ENCODE results near the gene LASP1NB.

Gene LASP1NB

DNA sequence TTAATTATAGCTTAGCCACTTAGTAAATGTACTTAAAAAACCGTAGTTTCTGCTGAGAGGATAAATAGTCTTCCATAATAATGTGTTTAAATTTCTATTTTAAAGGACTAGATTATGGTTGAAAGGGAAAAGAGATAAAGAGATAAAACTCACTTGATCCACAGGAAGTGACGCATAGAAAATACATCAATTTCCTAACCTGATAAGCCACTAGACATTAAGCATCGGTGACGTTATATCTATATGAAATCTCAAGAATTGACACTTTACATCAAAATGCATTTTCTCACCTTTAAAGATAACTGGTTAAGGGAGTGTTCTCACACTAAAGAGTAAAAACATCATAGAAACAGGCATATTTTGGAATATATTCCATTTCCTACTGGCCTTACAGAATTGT, 36.0 kb downstream of the LASP1NB start:
- Histone ChIP-seq H3K14ac (ENCODE audit: insufficient read length) (no peak overlapping the region), H3K27me3 (replicated peaks in 1 of 4; ENCODE audit: control insufficient read depth in 3 of 4, extremely low read depth in 1 of 4, insufficient read depth in 3 of 4, low read length in 3 of 4) (no peaks in the 10 kb centered on the region), H3K9me3 (ENCODE audit: insufficient read depth in 2 of 2, low read depth in 1 of 2, low read length in 1 of 2) (no peaks in the 10 kb centered on the region), H2AFZ (ENCODE audit: low read length) (no peak overlapping the region), H3K9ac (replicated peaks in 1 of 4; ENCODE audit: extremely low read depth in 1 of 4, low read depth in 3 of 4, low read length in 3 of 4) (no peak overlapping the region), H4K20me1 (replicated peaks in 1 of 2; ENCODE audit: control insufficient read depth in 1 of 2, insufficient read depth in 2 of 2, low read length in 2 of 2) (no peaks in the 10 kb centered on the region), H2AK5ac (ENCODE audit: low read depth, low read length) (no peak overlapping the region), H3K23ac (ENCODE audit: insufficient read length) (no peak overlapping the region), H3K27ac (ENCODE audit: low read depth, low read length) (no peak overlapping the region), H2BK120ac (replicated peaks; ENCODE audit: low read depth, low read length) (no peak overlapping the region), H3K36me3 (ENCODE audit: control insufficient read depth in 2 of 4, insufficient read depth in 4 of 4, low read length in 3 of 4) (no peaks in the 10 kb centered on the region), H3K79me1 (ENCODE audit: low read depth, low read length) (no peaks in the 10 kb centered on the region), H3K4ac (replicated peaks; ENCODE audit: insufficient read length, low read depth, low read length) (no peak overlapping the region), H2BK5ac (ENCODE audit: low read depth, low read length) (no peak overlapping the region), H3K18ac (ENCODE audit: extremely low read depth, low read length) (no peak overlapping the region), H3K56ac (replicated peaks; ENCODE audit: insufficient read length, low read depth, low read length) (no peak overlapping the region), H3K4me2 (ENCODE audit: insufficient read depth in 1 of 2, low read depth in 2 of 2, low read length in 2 of 2) (no peak overlapping the region), H2BK15ac (ENCODE audit: low read length) (no peak overlapping the region), H4K91ac (replicated peaks; ENCODE audit: insufficient read length, low read length) (no peak overlapping the region), H3K4me1 (replicated peaks in 1 of 4; ENCODE audit: control insufficient read depth in 3 of 4, insufficient read depth in 4 of 4, low read length in 3 of 4) (no peaks in the 10 kb centered on the region), H3K4me3 (ENCODE audit: extremely low read depth in 1 of 4, insufficient read depth in 2 of 4, low read depth in 3 of 4, low read length in 4 of 4) (no peak overlapping the region), H2BK12ac (ENCODE audit: low read depth, low read length) (no peak overlapping the region), H3K79me2 (ENCODE audit: control insufficient read depth in 1 of 2, insufficient read depth in 2 of 2, low read length in 2 of 2) (no peaks in the 10 kb centered on the region), H4K5ac (ENCODE audit: insufficient read length, low read depth, low read length) (no peak overlapping the region), H3K23me2 (ENCODE audit: low read depth, low read length) (no peaks in the 10 kb centered on the region), H4K8ac (ENCODE audit: extremely low read depth, insufficient read depth, low read length) (no peak overlapping the region), H2BK20ac (ENCODE audit: low read length) (no peak overlapping the region)
- FAIRE-seq, result no peak
- WGBS, 2 experiments (ENCODE audit: extremely low coverage in 1 of 2, insufficient coverage in 1 of 2, insufficient read length in 1 of 2, insufficient replicate concordance in 2 of 2, low coverage in 1 of 2, low lambda C conversion rate in 2 of 2, missing lambda C conversion rate in 1 of 2), result 88% methylated on average over 4 of the region's 4 CpGs; no CpG with 5 or more reads in 1 of the 2 experiments
- ChIA-PET CTCF (ENCODE audit: partially characterized antibody) (interaction anchor here (0.6 kb wide), 1 partner anchor 44 kb away, joined by 7 read pairs; no protein-coding TSS in a partner anchor), POLR2A (ENCODE audit: partially characterized antibody) (no interaction called here)
- DNase-seq (ENCODE audit: low read depth in 1 of 2, low spot score in 2 of 2), result no peak
- no peak for TF ChIP-seq RNF2 (IDR thresholded peaks at IDR 0.05; ENCODE audit: borderline replicate concordance, low read depth, low read length, missing control alignments, poor library complexity, severe bottlenecking)
- TF ChIP-seq NRF1 (IDR thresholded peaks at IDR 0.05; ENCODE audit: low read depth, low read length), result no peak
- no peak for TF ChIP-seq SIX5 (IDR thresholded peaks at IDR 0.05; ENCODE audit: low read depth, low read length)
- TF ChIP-seq SP2 (IDR thresholded peaks at IDR 0.05; ENCODE audit: low read length), result no peak
- no peak for TF ChIP-seq TAF1 (IDR thresholded peaks at IDR 0.05; ENCODE audit: low read depth, low read length)
- TF ChIP-seq BACH1 (IDR thresholded peaks at IDR 0.05; ENCODE audit: low read length), result no peak
- TF ChIP-seq RXRA (IDR thresholded peaks at IDR 0.05; ENCODE audit: insufficient read depth, low read depth, low read length), result no peak
